ENCODE measurements around the gene RGS1. TPM values are rescaled to one million over a fixed set of nuclear protein-coding genes. Genes with fewer than 3 reads are reported as not detected.

RGS1 gene
- total RNA-seq, 1 experiment from 2014 or later = not detected

DNA sequence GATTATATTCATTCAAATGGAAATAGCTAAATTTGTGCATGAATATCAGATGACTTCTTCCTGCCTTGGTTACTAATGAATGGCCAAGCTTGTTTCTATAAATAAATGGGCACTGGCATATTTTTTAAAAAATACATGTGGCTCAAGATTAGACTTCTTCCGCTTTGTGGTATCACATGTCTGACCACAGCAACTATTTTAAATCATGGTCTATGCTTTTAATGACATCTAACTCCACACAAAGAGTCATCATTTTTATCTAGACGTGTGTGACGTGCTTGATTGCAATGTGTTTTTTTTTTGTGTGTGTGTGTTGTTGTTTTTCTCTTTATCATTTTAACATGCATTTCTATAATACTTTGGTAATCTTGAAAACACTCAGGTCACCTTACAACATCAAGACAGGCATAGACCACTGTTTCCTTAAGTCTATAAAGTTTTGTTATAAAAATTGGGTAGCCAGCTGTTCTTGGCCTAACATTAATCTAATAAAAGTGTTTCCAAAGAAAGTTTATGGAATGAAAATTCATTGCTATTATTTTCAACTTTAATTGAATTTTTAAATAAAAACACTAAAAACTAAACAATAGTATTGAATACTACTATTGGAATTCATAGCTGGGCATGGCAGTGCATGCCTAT, 29.5 kb downstream of the RGS1 start:
- ChIA-PET POLR2A (ENCODE audit: unreplicated experiment) (no interaction called here), CTCF (no interaction called here)
- H4K20me1 ChIP-seq (ENCODE audit: low read length) = no peaks in the 10 kb centered on the region
- H3F3A ChIP-seq (ENCODE audit: low read length, unreplicated experiment) = no peaks in the 10 kb centered on the region
- H3K9me3 ChIP-seq (ENCODE audit: low read length) = no peaks in the 10 kb centered on the region
- no peaks in the 10 kb centered on the region for H3K27me3 ChIP-seq (ENCODE audit: low read length)
- intact Hi-C loops (cut with micrococcal nuclease) = no loop called here
- DNase-seq (no peak), ATAC-seq (no peak)
- no peak overlapping the region for H3K4me2 ChIP-seq (ENCODE audit: low read length)
- H2AFZ ChIP-seq (ENCODE audit: low read length) = no peak overlapping the region
- no peak overlapping the region for H3K27ac ChIP-seq (ENCODE audit: low read length)
- no TSS peak for BruUV-seq (replicated peaks)
- H3K79me2 ChIP-seq (ENCODE audit: low read length) = no peaks in the 10 kb centered on the region
- H3K4me3 ChIP-seq (ENCODE audit: low read length) = no peak overlapping the region
- no peak overlapping the region for H3K9ac ChIP-seq (ENCODE audit: low read length)
- no peaks in the 10 kb centered on the region for H3K36me3 ChIP-seq (ENCODE audit: low read depth, low read length)
- peaks cover 14% of the 10 kb centered on the region for H3K4me1 ChIP-seq (ENCODE audit: insufficient read depth, low read length)
- TF ChIP-seq EZH2phosphoT487 (IDR thresholded peaks at IDR 0.05; ENCODE audit: borderline replicate concordance, low read length) (no peak), EZH2 (IDR thresholded peaks at IDR 0.05; ENCODE audit: low read length, unreplicated experiment) (no peak)
- TF ChIP-seq, protein P1, sequence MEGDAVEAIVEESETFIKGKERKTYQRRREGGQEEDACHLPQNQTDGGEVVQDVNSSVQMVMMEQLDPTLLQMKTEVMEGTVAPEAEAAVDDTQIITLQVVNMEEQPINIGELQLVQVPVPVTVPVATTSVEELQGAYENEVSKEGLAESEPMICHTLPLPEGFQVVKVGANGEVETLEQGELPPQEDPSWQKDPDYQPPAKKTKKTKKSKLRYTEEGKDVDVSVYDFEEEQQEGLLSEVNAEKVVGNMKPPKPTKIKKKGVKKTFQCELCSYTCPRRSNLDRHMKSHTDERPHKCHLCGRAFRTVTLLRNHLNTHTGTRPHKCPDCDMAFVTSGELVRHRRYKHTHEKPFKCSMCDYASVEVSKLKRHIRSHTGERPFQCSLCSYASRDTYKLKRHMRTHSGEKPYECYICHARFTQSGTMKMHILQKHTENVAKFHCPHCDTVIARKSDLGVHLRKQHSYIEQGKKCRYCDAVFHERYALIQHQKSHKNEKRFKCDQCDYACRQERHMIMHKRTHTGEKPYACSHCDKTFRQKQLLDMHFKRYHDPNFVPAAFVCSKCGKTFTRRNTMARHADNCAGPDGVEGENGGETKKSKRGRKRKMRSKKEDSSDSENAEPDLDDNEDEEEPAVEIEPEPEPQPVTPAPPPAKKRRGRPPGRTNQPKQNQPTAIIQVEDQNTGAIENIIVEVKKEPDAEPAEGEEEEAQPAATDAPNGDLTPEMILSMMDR (conservative IDR thresholded peaks at IDR 0.05; ENCODE audit: low read depth, low read length) = no peak
- H3K9me2 ChIP-seq (replicated peaks; ENCODE audit: low read length) = no peaks in the 10 kb centered on the region

DNA sequence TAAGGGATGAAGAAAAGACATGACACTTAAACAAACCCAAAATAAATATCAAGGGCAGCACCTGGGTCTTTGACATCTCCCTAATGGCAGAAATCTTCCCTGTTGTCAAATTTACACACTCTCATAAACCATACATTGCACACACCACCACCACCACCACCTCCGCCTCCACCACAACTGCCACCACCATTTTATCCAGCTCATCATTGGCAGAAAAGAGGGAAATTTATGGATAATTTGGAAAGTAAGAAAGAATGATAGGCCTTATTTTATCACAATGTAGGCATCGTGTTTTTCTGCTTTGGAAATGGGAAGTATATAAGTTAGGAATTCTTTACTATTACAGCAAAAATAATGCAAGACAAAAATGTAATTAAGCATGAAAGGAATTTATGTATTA, 33.1 kb downstream of the RGS1 start:
- no peak overlapping the region for H3K9ac ChIP-seq (ENCODE audit: low read length)
- H3K4me2 ChIP-seq (ENCODE audit: low read length) = no peak overlapping the region
- ChIA-PET POLR2A (ENCODE audit: unreplicated experiment) (no interaction called here), CTCF (no interaction called here)
- no peaks in the 10 kb centered on the region for H3K79me2 ChIP-seq (ENCODE audit: low read length)
- TF ChIP-seq EZH2 (IDR thresholded peaks at IDR 0.05; ENCODE audit: low read length, unreplicated experiment) (no peak), EZH2phosphoT487 (IDR thresholded peaks at IDR 0.05; ENCODE audit: borderline replicate concordance, low read length) (no peak)
- TF ChIP-seq, protein P1 (conservative IDR thresholded peaks at IDR 0.05; ENCODE audit: low read depth, low read length) = no peak
- H3K9me3 ChIP-seq (ENCODE audit: low read length) = no peaks in the 10 kb centered on the region
- ATAC-seq = no peak
- H3K9me2 ChIP-seq (replicated peaks; ENCODE audit: low read length) = no peaks in the 10 kb centered on the region
- H3K27ac ChIP-seq (ENCODE audit: low read length) = no peak overlapping the region
- no peaks in the 10 kb centered on the region for H4K20me1 ChIP-seq (ENCODE audit: low read length)
- no peaks in the 10 kb centered on the region for H3K36me3 ChIP-seq (ENCODE audit: low read depth, low read length)
- intact Hi-C loops (cut with micrococcal nuclease) = no loop called here
- BruUV-seq (replicated peaks) = no TSS peak
- no peaks in the 10 kb centered on the region for H3K27me3 ChIP-seq (ENCODE audit: low read length)
- H2AFZ ChIP-seq (ENCODE audit: low read length) = no peak overlapping the region
- H3F3A ChIP-seq (ENCODE audit: low read length, unreplicated experiment) = no peaks in the 10 kb centered on the region
- no peak overlapping the region for H3K4me3 ChIP-seq (ENCODE audit: low read length)
- no peaks in the 10 kb centered on the region for H3K4me1 ChIP-seq (ENCODE audit: insufficient read depth, low read length)
- no peak for DNase-seq
